C4-2B (cell line): ENCODE measurements around the gene LBP.

Experiments
- ZFX ChIP-seq: fragments of 450-650 bp; IDR thresholded peaks from 2 replicates; pipeline ENCODE4 v1.6.1; 2017
- TF ChIP-seq, protein P1 (sequence below): fragments of 450-650 bp; conservative IDR thresholded peaks from 2 replicates; pipeline ENCODE4 v1.5.1; 2017; ENCODE audit warnings: mild to moderate bottlenecking

GRCh38 chr20:38321959-38322598, 24.2 kb upstream of the LBP start:
- TF ChIP-seq, protein P1, sequence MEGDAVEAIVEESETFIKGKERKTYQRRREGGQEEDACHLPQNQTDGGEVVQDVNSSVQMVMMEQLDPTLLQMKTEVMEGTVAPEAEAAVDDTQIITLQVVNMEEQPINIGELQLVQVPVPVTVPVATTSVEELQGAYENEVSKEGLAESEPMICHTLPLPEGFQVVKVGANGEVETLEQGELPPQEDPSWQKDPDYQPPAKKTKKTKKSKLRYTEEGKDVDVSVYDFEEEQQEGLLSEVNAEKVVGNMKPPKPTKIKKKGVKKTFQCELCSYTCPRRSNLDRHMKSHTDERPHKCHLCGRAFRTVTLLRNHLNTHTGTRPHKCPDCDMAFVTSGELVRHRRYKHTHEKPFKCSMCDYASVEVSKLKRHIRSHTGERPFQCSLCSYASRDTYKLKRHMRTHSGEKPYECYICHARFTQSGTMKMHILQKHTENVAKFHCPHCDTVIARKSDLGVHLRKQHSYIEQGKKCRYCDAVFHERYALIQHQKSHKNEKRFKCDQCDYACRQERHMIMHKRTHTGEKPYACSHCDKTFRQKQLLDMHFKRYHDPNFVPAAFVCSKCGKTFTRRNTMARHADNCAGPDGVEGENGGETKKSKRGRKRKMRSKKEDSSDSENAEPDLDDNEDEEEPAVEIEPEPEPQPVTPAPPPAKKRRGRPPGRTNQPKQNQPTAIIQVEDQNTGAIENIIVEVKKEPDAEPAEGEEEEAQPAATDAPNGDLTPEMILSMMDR, result peak; percentile 89
- TF ChIP-seq ZFX, result no peak
